ENCODE data around the gene OTOS. TPM values are rescaled to one million over a fixed set of nuclear protein-coding genes. Genes with fewer than 3 reads are reported as not detected.

Gene OTOS
- total RNA-seq, 1 experiment from 2014 or later = not detected

DNA sequence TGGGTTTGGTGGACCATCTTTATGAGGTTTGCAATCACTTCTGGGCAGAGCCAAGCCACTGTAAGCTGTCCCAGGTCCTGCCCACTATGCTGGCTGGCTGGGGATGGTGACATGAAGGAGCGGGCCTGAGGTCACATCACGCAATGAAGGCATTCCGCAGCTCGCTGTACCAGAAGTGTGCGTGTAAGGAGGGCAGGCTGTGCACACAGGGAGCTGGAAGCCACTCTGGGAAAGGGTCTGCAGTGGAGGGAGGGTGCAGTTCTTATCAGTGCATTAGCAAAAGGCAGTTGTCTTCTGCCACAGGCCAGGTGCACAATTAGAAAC is 16.7 kb upstream of the OTOS start:
- in situ Hi-C loops (cut with HindIII; ENCODE audit: low pct_unique_long_range_greater_than_20kb, low sequenced_read_pairs) = no loop called here
- no peak for DNase-seq (ENCODE audit: low read depth)

DNA sequence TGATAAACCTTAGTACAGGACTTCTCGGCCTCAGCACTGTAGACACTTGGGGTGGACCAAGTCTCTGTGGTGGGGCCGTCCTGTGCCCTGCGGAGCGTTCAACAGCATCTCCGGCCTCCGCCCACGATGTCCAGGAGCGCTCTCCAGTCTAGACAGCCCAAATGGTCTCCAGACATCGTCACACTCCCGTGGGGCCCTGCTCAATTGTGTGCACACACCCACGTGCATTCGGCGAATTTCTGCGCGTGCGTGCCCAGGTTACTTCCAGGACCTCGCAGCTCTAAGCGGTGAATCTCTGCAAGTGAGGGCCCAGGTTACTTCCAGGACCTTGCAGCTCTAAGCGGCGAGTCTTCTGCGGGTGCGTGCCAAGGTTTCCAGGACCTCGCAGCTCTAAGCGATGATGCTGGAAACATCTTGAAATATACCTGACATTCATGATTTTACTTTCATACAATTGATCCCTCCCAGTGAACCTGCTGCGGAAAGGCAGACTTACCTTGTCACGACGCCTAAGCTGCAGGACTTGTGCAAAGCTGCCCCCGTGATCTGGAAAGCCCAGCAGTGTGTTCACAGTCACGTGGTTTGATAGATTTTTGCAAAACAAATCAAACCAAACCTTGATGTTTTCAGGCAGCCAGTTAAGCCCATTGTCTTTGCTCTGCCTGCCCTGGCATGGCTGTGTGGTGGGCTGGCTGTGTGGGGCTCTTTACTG is 16.1 kb upstream of the OTOS start:
- no peak for DNase-seq (ENCODE audit: low read depth)
- in situ Hi-C loops (cut with HindIII; ENCODE audit: low pct_unique_long_range_greater_than_20kb, low sequenced_read_pairs) = no loop called here

DNA sequence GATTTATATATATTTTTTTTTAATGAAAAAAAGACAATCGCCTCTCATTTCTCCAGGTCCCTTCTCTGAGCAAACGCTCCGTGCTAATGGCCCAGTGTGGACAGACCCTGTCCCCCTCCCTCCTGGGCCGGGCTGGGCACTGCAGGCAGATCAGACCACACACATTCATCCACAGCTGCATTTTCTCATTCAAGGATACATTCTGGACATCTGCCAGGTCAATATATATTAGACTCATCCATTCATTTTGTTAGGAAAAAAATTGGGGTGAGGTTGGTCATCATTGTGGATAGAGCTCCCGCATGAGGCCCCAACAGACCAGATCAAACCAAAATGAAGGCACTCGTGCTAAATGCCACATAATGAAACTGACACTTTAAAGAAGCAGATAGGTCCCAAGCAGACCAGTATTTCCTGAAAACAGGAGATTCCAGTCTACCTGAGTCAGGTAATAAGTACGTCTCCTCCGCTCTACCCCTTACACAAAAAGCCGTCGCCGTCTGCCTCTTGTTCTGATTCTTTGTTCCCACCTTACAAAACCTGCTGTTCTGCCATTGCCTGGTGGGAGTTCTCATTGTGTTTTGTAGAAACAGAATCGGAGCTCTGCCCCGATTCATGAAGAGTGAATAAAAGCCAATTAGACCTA is 15.4 kb upstream of the OTOS start:
- in situ Hi-C loops (cut with HindIII; ENCODE audit: low pct_unique_long_range_greater_than_20kb, low sequenced_read_pairs) = no loop called here
- DNase-seq (ENCODE audit: low read depth) = no peak

DNA sequence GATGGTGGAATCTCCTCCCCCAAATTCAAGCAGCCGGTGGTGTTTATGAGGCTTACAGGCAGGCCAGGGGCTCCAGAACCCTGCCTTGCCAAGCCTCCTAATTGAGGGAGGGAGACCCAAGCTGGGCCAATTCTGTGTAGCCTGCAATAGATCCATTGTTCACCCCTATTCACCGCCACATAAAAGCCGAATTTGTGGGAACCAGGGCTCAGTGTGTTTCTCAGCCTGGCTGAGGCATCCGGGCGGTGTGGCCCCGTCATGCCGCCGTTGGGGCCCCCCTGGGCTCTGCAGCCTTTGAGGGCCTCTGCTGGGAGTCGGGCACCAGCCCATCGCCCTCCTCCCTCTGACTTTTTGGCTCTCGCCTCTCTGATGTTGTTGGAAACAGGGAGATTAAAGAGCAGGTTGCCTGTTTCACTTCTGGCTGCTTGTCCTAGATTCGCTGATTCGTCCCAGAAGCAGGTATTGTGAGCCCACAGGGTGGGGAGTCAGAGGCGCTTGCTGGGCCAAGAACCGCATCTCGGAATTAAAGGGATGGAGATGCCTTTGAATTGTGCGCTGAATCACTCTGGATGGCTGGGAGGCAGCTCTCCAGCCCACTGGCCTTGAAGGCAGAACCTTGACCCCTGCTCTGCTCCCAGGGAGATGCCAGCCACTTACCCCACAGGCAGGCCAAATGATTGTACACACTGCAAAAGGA is 14.7 kb upstream of the OTOS start:
- DNase-seq (ENCODE audit: low read depth) = no peak
- in situ Hi-C loops (cut with HindIII; ENCODE audit: low pct_unique_long_range_greater_than_20kb, low sequenced_read_pairs) = no loop called here

DNA sequence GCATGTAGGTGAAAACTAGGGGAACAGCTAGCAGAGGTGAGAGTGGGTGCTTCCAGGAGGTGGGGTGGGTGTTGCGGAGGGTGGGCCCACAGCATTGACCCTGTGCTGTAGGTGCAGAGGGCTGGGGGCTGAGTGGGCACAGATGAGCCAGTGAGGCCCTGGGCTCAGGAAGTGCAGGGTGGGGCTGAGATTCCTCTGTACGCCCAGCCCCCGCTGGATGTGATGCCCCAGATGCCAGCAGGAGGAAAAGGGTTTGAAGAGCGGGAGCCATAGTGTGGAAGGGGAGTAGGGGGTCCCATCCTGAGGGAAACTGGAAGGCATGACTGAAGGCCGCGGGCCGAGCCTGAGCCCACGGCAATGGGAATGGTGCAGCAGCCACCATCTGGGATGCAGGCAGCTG is 14.1 kb upstream of the OTOS start:
- no peak for DNase-seq (ENCODE audit: low read depth)
- in situ Hi-C loops (cut with HindIII; ENCODE audit: low pct_unique_long_range_greater_than_20kb, low sequenced_read_pairs) = no loop called here

DNA sequence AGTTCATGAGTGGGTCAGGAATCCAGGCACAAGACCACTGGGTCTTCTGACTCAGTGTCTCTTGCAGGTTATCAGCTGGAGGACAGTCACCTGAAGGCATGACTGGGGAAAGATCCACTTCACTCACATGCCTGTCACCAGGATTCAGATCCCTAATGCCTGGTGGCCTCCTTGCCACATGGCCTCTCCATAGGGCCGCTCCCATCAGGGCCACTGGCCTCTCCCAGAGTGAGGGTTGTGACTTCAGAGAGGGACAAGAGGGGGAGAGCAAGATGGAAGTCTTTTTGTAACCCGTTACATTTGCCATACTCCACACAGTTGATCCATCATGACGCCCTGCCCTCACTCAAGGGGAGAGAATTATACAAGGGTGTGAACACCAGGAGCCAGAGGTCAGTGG is 13.0 kb upstream of the OTOS start:
- in situ Hi-C loops (cut with HindIII; ENCODE audit: low pct_unique_long_range_greater_than_20kb, low sequenced_read_pairs) = no loop called here

DNA sequence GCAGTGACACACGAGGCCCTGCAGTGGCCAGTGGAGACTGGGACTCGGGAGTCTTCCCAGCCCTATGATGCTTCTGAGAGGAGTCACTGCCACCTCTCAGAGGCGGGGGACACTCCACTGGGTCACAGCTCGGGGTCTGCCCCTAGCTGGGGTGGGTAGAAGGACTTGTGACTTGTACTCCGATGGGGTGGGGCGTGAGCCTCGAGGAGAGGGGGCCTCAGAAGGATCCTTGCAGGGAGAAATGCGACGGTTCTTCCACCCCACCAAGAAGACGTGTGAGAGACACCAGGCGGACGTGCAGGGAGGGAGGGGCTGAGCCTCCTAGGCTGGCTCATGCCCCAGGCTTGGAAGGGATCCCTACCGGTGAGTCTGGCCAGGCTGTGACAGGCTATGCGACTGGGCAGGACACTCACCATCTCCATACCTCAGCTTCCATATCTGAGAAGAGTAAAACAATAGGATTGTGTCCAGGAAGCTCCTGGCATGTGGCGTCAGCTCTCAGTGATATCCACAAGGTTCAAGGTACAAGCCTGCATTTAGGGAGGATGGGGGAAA is 11.1 kb upstream of the OTOS start:
- no peak for DNase-seq (ENCODE audit: low read depth)
- in situ Hi-C loops (cut with HindIII; ENCODE audit: low pct_unique_long_range_greater_than_20kb, low sequenced_read_pairs) = no loop called here

More for the DNA sequence above, 13.0 kb upstream of the OTOS start:
- no peak for DNase-seq (ENCODE audit: low read depth)

DNA sequence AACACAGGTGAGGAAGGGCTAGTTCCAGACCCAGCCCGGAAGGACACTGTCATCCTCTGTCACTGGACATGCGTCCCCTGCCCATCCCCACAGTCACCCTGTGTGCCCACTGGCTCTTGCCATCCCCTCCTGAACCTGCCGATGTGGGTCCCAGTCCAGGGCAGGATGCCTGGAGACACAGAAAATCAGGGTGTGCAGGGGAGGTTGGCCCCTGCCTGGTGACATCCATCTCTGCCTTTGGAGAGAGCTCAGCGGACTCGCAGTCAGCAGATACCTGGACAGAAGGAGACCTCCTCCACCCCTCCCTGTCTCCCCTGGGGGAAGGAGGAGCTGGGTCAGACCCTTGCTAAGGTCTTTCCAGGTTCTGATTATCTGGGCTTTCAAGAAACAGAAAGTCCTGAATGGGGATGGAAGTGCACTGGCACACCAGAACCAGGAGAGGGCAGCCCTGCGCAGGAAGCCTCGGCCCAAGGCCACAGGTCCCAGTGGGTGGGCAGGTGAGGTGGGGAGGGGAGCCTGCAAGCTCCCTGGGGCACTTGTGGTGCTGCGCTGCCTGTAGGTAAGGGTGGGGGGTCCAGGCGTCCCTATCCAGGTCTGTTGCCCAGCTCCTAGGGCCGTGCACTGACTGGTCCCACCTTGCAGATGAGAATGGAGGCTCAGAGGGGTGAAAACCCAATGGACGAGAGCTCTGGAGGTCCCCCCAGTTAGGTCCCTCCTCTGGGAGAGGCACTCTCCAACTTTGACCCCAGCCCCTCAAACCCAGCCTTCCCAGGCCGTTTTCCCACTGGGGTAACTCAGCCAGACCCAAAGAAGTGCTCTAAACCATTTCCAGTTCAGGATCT is 9.7 kb upstream of the OTOS start:
- in situ Hi-C loops (cut with HindIII; ENCODE audit: low pct_unique_long_range_greater_than_20kb, low sequenced_read_pairs) = no loop called here
- DNase-seq (ENCODE audit: low read depth) = no peak

DNA sequence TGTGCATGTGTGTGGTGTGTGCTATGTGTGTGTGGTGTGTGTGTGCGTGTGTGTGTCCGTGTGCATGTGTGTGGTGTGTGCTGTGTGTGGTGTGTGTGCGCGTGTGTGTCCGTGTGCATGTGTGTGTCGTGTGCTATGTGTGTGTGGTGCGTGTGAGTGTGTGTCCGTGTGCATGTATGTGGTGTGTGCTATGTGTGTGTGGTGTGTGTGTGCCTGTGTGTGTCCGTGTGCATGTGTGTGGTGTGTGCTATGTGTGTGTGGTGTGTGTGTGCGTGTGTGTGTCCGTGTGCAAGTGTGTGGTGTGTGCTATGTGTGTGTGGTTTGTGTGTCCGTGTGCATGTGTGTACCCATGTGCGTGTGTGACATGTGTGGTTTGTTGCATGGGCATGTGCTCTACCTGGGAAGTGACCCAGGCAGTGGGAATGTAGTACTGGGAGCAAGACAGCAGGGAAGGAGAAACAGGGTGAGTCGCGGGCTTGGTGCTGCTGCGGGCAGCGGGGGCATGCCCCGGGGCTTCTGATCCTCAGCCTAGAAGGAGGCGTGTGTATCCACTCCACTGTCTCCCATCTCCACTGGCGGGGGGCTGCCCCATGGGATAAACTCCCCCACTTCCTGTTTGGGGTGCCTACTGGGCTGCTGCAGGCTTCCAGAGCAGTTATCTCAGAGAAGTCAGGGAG is 7.6 kb upstream of the OTOS start:
- DNase-seq (ENCODE audit: low read depth) = no peak
- in situ Hi-C loops (cut with HindIII; ENCODE audit: low pct_unique_long_range_greater_than_20kb, low sequenced_read_pairs) = no loop called here

DNA sequence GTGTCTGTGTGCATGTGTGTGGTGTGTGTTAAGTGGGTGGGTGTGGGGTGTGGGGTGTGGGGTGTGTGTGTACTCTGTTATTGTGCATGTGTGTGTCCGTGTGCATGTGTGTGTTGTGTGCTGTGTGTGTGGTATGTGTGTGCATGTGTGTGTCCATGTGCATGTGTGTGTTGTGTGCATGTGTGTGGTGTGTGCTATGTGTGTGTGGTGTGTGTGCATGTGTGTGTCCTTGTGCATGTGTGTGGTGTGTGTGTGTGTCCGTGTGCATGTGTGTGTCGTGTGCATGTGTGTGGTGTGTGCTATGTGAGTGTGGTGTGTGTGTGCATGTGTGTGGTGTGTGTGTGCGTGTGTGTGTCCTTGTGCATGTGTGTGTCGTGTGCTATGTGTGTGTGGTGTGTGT is 6.9 kb upstream of the OTOS start:
- in situ Hi-C loops (cut with HindIII; ENCODE audit: low pct_unique_long_range_greater_than_20kb, low sequenced_read_pairs) = no loop called here
- DNase-seq (ENCODE audit: low read depth) = no peak

DNA sequence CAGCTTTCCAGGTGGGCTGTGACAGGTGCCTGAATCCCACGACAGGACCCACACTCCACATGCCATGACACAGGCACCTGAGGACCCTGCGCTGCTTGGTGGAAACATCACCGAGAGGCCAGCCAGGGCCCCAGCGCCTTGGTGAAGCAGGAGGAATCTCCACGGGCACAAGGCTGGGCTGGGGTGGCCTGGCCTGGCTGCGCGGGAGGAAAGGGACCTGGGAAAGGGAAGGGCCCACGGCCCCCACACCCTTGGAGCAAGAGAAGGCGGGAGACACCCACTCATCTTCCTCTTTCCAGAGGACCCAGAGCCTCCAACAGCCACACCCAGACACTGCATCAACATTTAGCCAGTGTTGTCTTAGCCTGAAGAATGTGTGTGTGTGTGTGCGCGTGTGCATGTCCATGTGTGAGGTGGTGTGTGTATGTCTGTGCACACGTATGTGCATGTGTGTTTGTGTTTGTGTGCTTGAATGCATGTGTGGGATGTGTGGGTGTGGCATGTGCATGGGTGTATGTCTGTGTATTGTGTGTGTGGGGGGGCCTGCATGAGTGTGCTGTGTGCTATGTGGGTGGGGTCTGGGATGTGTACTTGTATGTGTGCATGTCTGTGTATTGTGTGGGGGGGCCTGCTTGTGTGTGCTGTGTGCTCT is 6.3 kb upstream of the OTOS start:
- in situ Hi-C loops (cut with HindIII; ENCODE audit: low pct_unique_long_range_greater_than_20kb, low sequenced_read_pairs) = no loop called here

DNA sequence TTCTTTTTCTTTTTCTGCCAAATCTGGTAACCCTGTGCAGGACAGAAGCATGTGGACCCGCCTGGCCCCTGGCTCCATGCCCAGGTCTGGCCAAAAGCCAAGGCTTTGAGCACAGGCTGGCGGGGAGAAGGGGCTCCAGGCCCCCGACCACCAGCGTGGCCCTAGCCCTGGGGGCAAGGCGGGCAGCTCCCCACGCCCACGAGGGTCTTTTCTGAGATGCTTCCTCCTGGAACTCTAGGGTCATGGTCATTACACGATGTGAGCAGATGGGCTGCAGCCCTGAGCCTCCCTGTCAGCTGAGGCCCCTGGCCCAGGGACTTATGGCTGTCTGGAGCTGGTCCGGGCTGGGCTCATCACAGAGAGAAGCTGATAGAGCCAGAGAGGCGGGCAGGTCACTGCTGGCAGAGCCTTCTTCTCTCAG is 5.7 kb upstream of the OTOS start:
- DNase-seq (ENCODE audit: low read depth) = no peak
- in situ Hi-C loops (cut with HindIII; ENCODE audit: low pct_unique_long_range_greater_than_20kb, low sequenced_read_pairs) = no loop called here

More for the DNA sequence above, 6.3 kb upstream of the OTOS start:
- DNase-seq (ENCODE audit: low read depth) = no peak

DNA sequence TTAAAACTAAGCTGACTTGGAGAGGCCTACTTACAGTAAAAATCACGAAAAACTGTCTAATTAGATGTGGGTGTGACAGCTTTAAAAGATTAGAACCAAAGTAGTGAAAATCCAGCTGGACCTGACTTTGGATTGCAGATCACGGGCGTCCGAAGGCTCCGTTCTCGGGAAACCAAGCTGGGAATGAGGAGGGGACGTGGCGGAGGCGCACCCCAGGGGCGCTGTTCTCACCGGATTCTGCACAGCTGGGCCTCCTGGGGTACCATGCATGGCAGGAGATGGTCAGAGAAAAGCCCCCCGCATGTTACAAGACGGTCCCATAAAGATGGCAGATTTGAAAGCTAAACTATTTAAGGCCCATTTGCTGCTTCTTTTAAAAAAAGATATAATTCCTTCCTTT is 5.0 kb upstream of the OTOS start:
- in situ Hi-C loops (cut with HindIII; ENCODE audit: low pct_unique_long_range_greater_than_20kb, low sequenced_read_pairs) = no loop called here
- no peak for DNase-seq (ENCODE audit: low read depth)

DNA sequence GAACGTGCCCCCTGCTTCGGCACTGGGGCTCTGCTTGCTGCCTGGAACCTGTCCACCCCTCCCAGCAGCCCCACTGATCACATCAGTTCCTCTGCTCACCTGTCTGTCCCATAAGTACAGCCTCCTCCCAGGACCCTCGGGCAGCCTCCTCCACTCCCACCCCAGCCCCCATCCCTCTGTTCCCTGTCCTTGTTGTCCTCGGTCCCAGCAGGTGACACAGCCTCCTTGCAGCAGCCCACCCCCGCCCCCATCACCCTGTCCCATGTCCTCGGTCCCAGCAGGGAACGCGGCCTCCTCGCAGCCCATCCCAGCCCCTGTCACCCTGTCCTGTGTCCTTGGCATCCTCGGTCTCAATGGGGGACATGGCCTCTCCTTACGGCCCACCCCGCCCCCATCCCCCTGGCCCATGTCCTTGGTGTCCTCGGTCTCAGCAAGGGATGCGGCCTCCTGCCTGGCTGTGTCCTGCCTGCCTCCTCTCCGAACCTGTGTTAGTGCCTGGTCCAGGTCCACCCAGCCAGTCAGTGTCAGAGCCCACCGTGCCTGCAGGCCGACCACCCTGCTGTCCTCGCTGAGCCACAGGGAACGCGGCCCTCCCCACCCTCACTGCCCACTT is 4.3 kb upstream of the OTOS start:
- DNase-seq (ENCODE audit: low read depth) = no peak
- in situ Hi-C loops (cut with HindIII; ENCODE audit: low pct_unique_long_range_greater_than_20kb, low sequenced_read_pairs) = no loop called here

DNA sequence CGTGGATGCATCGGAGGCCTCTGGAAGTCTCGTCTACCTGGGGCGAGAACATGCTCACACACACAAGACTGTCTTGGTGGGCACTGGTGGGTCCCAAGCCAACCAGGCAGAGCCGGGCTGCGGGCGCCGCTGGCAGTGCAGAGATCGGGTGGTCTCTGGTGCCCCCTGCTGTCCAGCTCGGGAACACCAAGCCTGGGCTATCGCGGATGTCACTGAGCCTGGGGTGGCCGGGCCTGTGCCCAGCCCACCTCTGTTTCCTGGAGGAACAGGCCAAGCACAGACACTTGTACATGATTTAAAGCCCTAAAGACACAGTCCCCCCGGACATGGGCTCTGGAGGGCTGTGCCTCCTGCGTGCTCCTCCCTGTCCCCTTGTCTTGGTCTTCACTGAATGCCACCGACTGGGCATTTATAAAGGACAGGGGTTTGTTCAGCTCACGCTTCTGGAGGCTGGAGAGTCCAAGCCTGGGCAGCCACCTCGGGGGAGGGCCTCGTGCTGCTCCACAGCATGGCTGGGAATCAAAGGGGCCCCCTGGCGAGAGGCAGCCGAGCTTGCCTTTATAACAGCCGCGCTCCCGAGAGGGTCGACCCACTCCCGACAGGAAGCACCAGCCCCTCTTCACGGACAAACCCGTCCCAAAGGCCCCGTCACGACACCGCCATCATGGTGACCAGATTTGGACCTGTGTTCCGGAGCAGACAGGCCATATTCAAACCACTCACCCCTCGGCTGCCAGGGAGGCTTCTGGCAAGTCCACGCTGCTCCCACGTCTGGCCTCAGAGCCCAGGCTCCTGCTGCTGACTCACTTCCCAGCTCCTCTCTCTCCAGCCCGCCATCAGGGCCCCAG is 3.6 kb upstream of the OTOS start:
- peak; percentile 14 for DNase-seq (ENCODE audit: low read depth)
- in situ Hi-C loops (cut with HindIII; ENCODE audit: low pct_unique_long_range_greater_than_20kb, low sequenced_read_pairs) = no loop called here

DNA sequence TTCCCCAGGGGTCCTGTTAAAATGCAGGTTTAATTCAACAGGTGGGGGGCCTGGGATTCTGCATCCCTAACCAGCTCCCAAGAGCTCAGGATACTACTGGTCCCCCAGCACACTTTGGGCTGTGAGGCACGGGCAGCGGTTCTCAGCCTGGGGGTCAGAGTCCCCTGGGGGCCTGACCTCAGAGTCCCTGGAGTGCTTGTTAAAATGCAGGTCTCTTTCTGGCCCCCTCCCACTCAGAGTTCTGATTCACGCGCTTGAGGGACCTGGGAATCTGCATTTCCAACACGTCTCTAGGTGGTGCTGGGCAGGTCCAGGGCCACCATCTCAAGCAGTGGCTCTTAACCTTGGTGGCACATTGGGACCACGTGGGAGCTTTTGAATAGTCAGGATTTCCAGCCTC is 2.8 kb upstream of the OTOS start:
- in situ Hi-C loops (cut with HindIII; ENCODE audit: low pct_unique_long_range_greater_than_20kb, low sequenced_read_pairs) = no loop called here
- DNase-seq (ENCODE audit: low read depth) = no peak

All from Caki2 (cell line).